ENCODE data around the gene TMEM232. TPM values are rescaled to one million over a fixed set of nuclear protein-coding genes. Genes with fewer than 3 reads are reported as not detected.
"Not testable (repeated sequence)": the region's sequence is repeated elsewhere in the genome, so short reads cannot be mapped to it uniquely, and the experiment has no call there.

Gene TMEM232
- total RNA-seq, 4 donors from 2014 or later, result 3.8 to 13.1 (median 4.1) TPM; not detected in 1

GRCh38 chr5:110736753-110737152 lies 10.3 kb upstream of the TMEM232 start:
- peak; percentile 14 for DNase-seq
- TF ChIP-seq POLR2AphosphoS5 (IDR thresholded peaks at IDR 0.05) (peak in 1 of 3 donors; percentile 9), CTCF (IDR thresholded peaks at IDR 0.05) (no peak)
- Histone ChIP-seq H3K4me3 (no peak overlapping the region), H3K4me1 (peaks cover 6 to 24% (median 14%) of the 10 kb centered on the region in 4 donors), H3K36me3 (no peaks in the 10 kb centered on the region), H3K9me3 (no peaks in the 10 kb centered on the region), H3K27ac (peak overlapping the region; percentile 45 to 60 (median 55)), H3K27me3 (no peaks in the 10 kb centered on the region)
- in situ Hi-C loops (cut with MboI; ENCODE audit: low pct_ligation_motif_present in 1 of 4, low pct_unique_long_range_greater_than_20kb in 1 of 4, low sequenced_read_pairs in 3 of 4) (no loop called here), intact Hi-C loops (cut with DNase I; ENCODE audit: low total_unique reads) (no loop called here)
- 20 to 48% methylated on average over 2 to 3 of the region's 3 CpGs for whole genome bisulfite sequencing, 2 donors (ENCODE audit: low coverage in 1 of 2)

- no peaks in the 10 kb centered on the region for H3K36me3 ChIP-seq
- TF ChIP-seq CTCF (IDR thresholded peaks at IDR 0.05), result no peak
- no peak for TF ChIP-seq EP300 (IDR thresholded peaks at IDR 0.05; ENCODE audit: low read depth)
- TF ChIP-seq POLR2AphosphoS5 (IDR thresholded peaks at IDR 0.05), result no peak
- no peak for TF ChIP-seq POLR2A (IDR thresholded peaks at IDR 0.05)
- no peaks in the 10 kb centered on the region for H3K9me3 ChIP-seq
- peaks cover 6 to 24% (median 14%) of the 10 kb centered on the region in 4 donors for H3K4me1 ChIP-seq
- no peak overlapping the region for H3K27ac ChIP-seq
- H3K27me3 ChIP-seq, result no peaks in the 10 kb centered on the region
- no peak for DNase-seq
- H3K4me3 ChIP-seq, result no peak overlapping the region
- intact Hi-C loops (cut with DNase I; ENCODE audit: low total_unique reads) (loop anchor here (1.0 kb wide), 1 partner anchor 16 kb away; no protein-coding TSS in a partner anchor), in situ Hi-C loops (cut with MboI; ENCODE audit: low pct_ligation_motif_present in 1 of 4, low pct_unique_long_range_greater_than_20kb in 1 of 4, low sequenced_read_pairs in 3 of 4) (no loop called here)
- WGBS, 2 donors (ENCODE audit: low coverage in 1 of 2), result 33 to 38% methylated on average over 1 of the region's 1 CpG
Observed at GRCh38 chr5:110735556-110735955, 9.1 kb upstream of the TMEM232 start.

- WGBS, 2 donors (ENCODE audit: low coverage in 1 of 2), result 86 to 95% methylated on average over 1 to 2 of the region's 2 CpGs
- H3K27ac ChIP-seq, result no peak overlapping the region
- H3K4me1 ChIP-seq, result peaks cover 0 to 14% (median 3%) of the 10 kb centered on the region in 4 donors
- H3K27me3 ChIP-seq, result no peaks in the 10 kb centered on the region
- TF ChIP-seq POLR2AphosphoS5 (IDR thresholded peaks at IDR 0.05), result no peak
- TF ChIP-seq CTCF (IDR thresholded peaks at IDR 0.05), result no peak
- TF ChIP-seq POLR2A (IDR thresholded peaks at IDR 0.05), result no peak
- TF ChIP-seq EP300 (IDR thresholded peaks at IDR 0.05; ENCODE audit: low read depth), result no peak
- H3K9me3 ChIP-seq, result no peaks in the 10 kb centered on the region
- H3K36me3 ChIP-seq, result no peaks in the 10 kb centered on the region
- in situ Hi-C loops (cut with MboI; ENCODE audit: low pct_ligation_motif_present in 1 of 4, low pct_unique_long_range_greater_than_20kb in 1 of 4, low sequenced_read_pairs in 3 of 4) (no loop called here), intact Hi-C loops (cut with DNase I; ENCODE audit: low total_unique reads) (no loop called here)
- DNase-seq, result no peak
- no peak overlapping the region for H3K4me3 ChIP-seq
Observed at GRCh38 chr5:110734101-110734500, 7.6 kb upstream of the TMEM232 start.

- H3K4me3 ChIP-seq; H3K27ac ChIP-seq; H3K27me3 ChIP-seq; H3K9me3 ChIP-seq; intact Hi-C loops (cut with DNase I; ENCODE audit: low total_unique reads); H3K36me3 ChIP-seq; DNase-seq; H3K4me1 ChIP-seq; in situ Hi-C loops (cut with MboI; ENCODE audit: low pct_ligation_motif_present in 1 of 4, low pct_unique_long_range_greater_than_20kb in 1 of 4, low sequenced_read_pairs in 3 of 4): not testable (repeated sequence)
- 83 to 100% methylated on average over 1 to 2 of the region's 2 CpGs for WGBS, 2 donors (ENCODE audit: low coverage in 1 of 2)
Observed at GRCh38 chr5:110731499-110731898, 5.0 kb upstream of the TMEM232 start.

- no peaks in the 10 kb centered on the region for H3K36me3 ChIP-seq
- intact Hi-C loops (cut with DNase I; ENCODE audit: low total_unique reads), result no loop called here
- peaks cover 0 to 3% (median 0%) of the 10 kb centered on the region in 4 donors for H3K4me1 ChIP-seq
- in situ Hi-C loops (cut with MboI; ENCODE audit: low pct_ligation_motif_present in 1 of 4, low pct_unique_long_range_greater_than_20kb in 1 of 4, low sequenced_read_pairs in 3 of 4), result no loop called here
- no peak for TF ChIP-seq EP300 (IDR thresholded peaks at IDR 0.05; ENCODE audit: low read depth)
- no peak for TF ChIP-seq POLR2A (IDR thresholded peaks at IDR 0.05)
- no peak for TF ChIP-seq POLR2AphosphoS5 (IDR thresholded peaks at IDR 0.05)
- TF ChIP-seq CTCF (IDR thresholded peaks at IDR 0.05), result peak in 1 of 5 experiments; percentile 31
- DNase-seq, result no peak
- 35 to 42% methylated on average over 3 to 5 of the region's 5 CpGs for WGBS, 2 donors (ENCODE audit: low coverage in 1 of 2)
- peak overlapping the region in 3 of 4 donors; percentile 21 to 68 (median 29) for H3K27ac ChIP-seq
- H3K9me3 ChIP-seq, result no peaks in the 10 kb centered on the region
- H3K27me3 ChIP-seq, result no peaks in the 10 kb centered on the region
- H3K4me3 ChIP-seq, result peak overlapping the region in 3 of 4 donors; percentile 33 to 56 (median 47)
Observed at GRCh38 chr5:110727025-110727314, 499 bp upstream of the TMEM232 start.

All from transverse colon (tissue), 4 donors.